Activated B cell treated with CpG ODN at 0.5 μM for 24 hours (primary cell): Measurements from ENCODE around the gene MKRN3. TPM values are rescaled to one million over a fixed set of nuclear protein-coding genes. Genes with fewer than 3 reads are reported as not detected.

Experiments used
- ATAC-seq: fragments of 200-7000 bp; cut with Tn5 transposase; one replicate; pipeline ENCODE4 v1.10.0; 2021; ENCODE audit warnings: low read depth, mild to moderate bottlenecking, moderate library complexity
- CTCF ChIA-PET: fragments of 350-600 bp; sonication (Branson Sonifier 250); formaldehyde crosslinking; loops from one replicate; lab custom pipeline; 2021; ENCODE audit warnings: antibody characterized with exemption; lab: Charles Lee
- POLR2A ChIA-PET: fragments of 350-600 bp; sonication (Branson Sonifier 250); formaldehyde crosslinking; loops from one replicate; lab custom pipeline; 2021; ENCODE audit warnings: antibody characterized with exemption; lab: Charles Lee
- DNase-seq: peaks from one replicate; pipeline ENCODE4 v3.0.0; 2022
- H3K27ac Mint-ChIP-seq: one replicate; pipeline ENCODE4 v1.8.0; 2020; ENCODE audit warnings: mixed read lengths
- H3K27me3 Mint-ChIP-seq: one replicate; pipeline ENCODE4 v1.8.0; 2021; ENCODE audit warnings: mixed read lengths
- H3K36me3 Mint-ChIP-seq: one replicate; pipeline ENCODE4 v1.8.0; 2021; ENCODE audit warnings: low read depth, mixed read lengths
- H3K4me1 Mint-ChIP-seq: one replicate; pipeline ENCODE4 v1.8.0; 2021; ENCODE audit warnings: mixed read lengths
- H3K4me3 Mint-ChIP-seq: one replicate; pipeline ENCODE4 v1.8.0; 2020; ENCODE audit warnings: mild to moderate bottlenecking, mixed read lengths
- H3K9me3 Mint-ChIP-seq: one replicate; pipeline ENCODE4 v1.8.0; 2020; ENCODE audit warnings: mixed read lengths
- intact Hi-C: fragments of 100-400 bp; cut with micrococcal nuclease; formaldehyde crosslinking; loops from one replicate; pipeline ENCODE4 v1.15.1; 2024
- total RNA-seq: library from RNA; stranded (reverse); gene quantifications from 2 replicates; pipeline ENCODE4 v1.2.3, GENCODE V29; 2022
- TF ChIP-seq, protein P1 (sequence below): fragments of 200-600 bp; IDR thresholded peaks from one replicate; pipeline ENCODE4 v1.8.0; 2022; ENCODE audit warnings: antibody characterized with exemption, mild to moderate bottlenecking

MKRN3 gene
- total RNA-seq, 1 donor from 2014 or later, result 0.55 TPM

GRCh38 chr15:23548071-23548470 lies 17.4 kb upstream of the MKRN3 start:
- Mint-ChIP-seq H3K27me3 (no peaks in the 10 kb centered on the region), H3K9me3 (peaks cover under 1% of the 10 kb centered on the region), H3K27ac (no peak overlapping the region), H3K4me3 (no peak overlapping the region), H3K4me1 (no peaks in the 10 kb centered on the region), H3K36me3 (no peaks in the 10 kb centered on the region)
- ATAC-seq (no peak), DNase-seq (no peak)
- ChIA-PET CTCF (no interaction called here), POLR2A (no interaction called here)
- intact Hi-C loops, result no loop called here
- TF ChIP-seq, protein P1, sequence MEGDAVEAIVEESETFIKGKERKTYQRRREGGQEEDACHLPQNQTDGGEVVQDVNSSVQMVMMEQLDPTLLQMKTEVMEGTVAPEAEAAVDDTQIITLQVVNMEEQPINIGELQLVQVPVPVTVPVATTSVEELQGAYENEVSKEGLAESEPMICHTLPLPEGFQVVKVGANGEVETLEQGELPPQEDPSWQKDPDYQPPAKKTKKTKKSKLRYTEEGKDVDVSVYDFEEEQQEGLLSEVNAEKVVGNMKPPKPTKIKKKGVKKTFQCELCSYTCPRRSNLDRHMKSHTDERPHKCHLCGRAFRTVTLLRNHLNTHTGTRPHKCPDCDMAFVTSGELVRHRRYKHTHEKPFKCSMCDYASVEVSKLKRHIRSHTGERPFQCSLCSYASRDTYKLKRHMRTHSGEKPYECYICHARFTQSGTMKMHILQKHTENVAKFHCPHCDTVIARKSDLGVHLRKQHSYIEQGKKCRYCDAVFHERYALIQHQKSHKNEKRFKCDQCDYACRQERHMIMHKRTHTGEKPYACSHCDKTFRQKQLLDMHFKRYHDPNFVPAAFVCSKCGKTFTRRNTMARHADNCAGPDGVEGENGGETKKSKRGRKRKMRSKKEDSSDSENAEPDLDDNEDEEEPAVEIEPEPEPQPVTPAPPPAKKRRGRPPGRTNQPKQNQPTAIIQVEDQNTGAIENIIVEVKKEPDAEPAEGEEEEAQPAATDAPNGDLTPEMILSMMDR, result no peak

GRCh38 chr15:23561914-23562313 lies 3.6 kb upstream of the MKRN3 start:
- ATAC-seq, result no peak
- TF ChIP-seq, protein P1, result no peak
- intact Hi-C loops, result no loop called here
- H3K36me3 Mint-ChIP-seq, result no peaks in the 10 kb centered on the region
- no peak overlapping the region for H3K27ac Mint-ChIP-seq
- DNase-seq, result no peak
- ChIA-PET POLR2A (no interaction called here), CTCF (no interaction called here)
- no peak overlapping the region for H3K4me3 Mint-ChIP-seq
- H3K4me1 Mint-ChIP-seq, result no peaks in the 10 kb centered on the region
- H3K27me3 Mint-ChIP-seq, result no peaks in the 10 kb centered on the region
- H3K9me3 Mint-ChIP-seq, result no peaks in the 10 kb centered on the region

GRCh38 chr15:23564821-23565394 lies 566 bp upstream of the MKRN3 start:
- Mint-ChIP-seq H3K4me3 (peak overlapping the region; percentile 60), H3K27me3 (no peaks in the 10 kb centered on the region), H3K27ac (no peak overlapping the region), H3K36me3 (no peaks in the 10 kb centered on the region), H3K9me3 (no peaks in the 10 kb centered on the region), H3K4me1 (no peaks in the 10 kb centered on the region)
- ChIA-PET CTCF (no interaction called here), POLR2A (no interaction called here)
- intact Hi-C loops, result no loop called here
- no peak for ATAC-seq
- DNase-seq, result no peak
- TF ChIP-seq, protein P1, result no peak

DNA sequence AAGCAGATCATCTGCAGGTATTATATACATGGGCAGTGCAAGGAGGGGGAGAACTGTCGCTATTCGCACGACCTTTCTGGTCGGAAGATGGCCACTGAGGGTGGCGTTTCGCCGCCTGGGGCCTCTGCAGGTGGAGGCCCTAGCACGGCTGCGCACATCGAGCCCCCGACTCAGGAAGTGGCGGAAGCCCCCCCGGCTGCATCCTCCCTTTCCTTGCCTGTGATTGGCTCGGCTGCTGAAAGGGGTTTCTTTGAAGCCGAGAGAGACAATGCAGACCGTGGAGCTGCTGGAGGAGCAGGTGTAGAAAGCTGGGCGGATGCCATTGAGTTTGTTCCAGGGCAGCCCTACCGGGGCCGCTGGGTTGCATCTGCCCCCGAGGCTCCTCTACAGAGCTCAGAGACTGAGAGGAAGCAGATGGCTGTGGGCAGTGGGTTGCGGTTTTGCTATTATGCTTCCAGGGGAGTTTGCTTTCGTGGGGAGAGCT lies 639 bp downstream of the MKRN3 start:
- Mint-ChIP-seq H3K36me3 (no peaks in the 10 kb centered on the region), H3K27ac (no peak overlapping the region), H3K4me1 (no peaks in the 10 kb centered on the region), H3K9me3 (no peaks in the 10 kb centered on the region), H3K4me3 (peak overlapping the region; percentile 32), H3K27me3 (no peaks in the 10 kb centered on the region)
- POLR2A ChIA-PET, result no interaction called here
- TF ChIP-seq, protein P1, result no peak
- intact Hi-C loops, result no loop called here
- ATAC-seq, result no peak
- CTCF ChIA-PET, result no interaction called here
- DNase-seq, result no peak

DNA sequence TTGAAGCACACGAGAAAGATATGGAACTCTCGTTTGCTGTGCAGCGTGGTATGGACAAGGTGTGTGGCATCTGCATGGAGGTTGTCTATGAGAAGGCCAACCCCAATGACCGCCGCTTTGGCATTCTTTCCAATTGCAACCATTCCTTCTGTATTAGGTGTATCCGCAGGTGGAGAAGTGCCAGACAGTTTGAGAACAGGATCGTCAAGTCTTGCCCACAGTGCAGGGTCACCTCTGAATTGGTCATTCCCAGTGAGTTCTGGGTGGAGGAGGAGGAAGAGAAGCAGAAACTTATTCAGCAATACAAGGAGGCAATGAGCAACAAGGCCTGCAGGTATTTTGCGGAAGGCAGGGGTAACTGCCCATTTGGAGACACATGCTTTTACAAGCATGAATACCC lies 1.2 kb downstream of the MKRN3 start:
- POLR2A ChIA-PET, result no interaction called here
- DNase-seq, result no peak
- CTCF ChIA-PET, result no interaction called here
- H3K4me3 Mint-ChIP-seq, result no peak overlapping the region
- TF ChIP-seq, protein P1, result no peak
- no peaks in the 10 kb centered on the region for H3K27me3 Mint-ChIP-seq
- H3K4me1 Mint-ChIP-seq, result no peaks in the 10 kb centered on the region
- H3K9me3 Mint-ChIP-seq, result no peaks in the 10 kb centered on the region
- no peak overlapping the region for H3K27ac Mint-ChIP-seq
- no peaks in the 10 kb centered on the region for H3K36me3 Mint-ChIP-seq
- intact Hi-C loops, result no loop called here
- no peak for ATAC-seq
